ENCODE results near the gene SMCP. TPM values are rescaled to one million over a fixed set of nuclear protein-coding genes. Genes with fewer than 3 reads are reported as not detected.

Gene SMCP
- total RNA-seq, 6 donors from 2014 or later: not detected

DNA sequence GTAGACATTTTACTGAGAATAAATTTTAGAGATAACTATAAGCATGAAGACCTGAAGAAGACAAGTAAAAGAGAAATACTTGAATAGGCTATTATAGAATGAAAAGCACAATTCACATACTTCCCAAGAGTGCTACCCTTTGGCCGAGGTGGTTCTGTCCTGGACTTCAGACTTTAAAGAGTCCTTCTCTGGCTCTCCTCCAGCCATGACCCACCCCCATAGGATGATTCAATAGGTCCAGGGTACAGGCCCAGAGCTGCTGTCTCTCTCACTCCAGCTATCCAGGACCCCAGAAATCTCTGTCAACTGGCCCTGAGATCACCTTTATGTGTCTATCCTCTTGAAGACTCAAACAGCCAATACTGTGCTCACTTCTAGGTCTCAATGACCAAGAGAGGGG is 1.3 kb upstream of the SMCP start:
- Histone ChIP-seq H3K36me3 (no peaks in the 10 kb centered on the region), H3K4me3 (no peak overlapping the region), H3K27me3 (no peaks in the 10 kb centered on the region), H3K4me1 (no peaks in the 10 kb centered on the region), H3K27ac (no peak overlapping the region), H3K9me3 (no peaks in the 10 kb centered on the region)
- DNase-seq: no peak
- no peak for ATAC-seq (ENCODE audit: low FRiP score in 2 of 2)
- TF ChIP-seq POLR2AphosphoS5 (IDR thresholded peaks at IDR 0.05) (no peak), EP300 (IDR thresholded peaks at IDR 0.05) (no peak), POLR2A (IDR thresholded peaks at IDR 0.05) (no peak)
- TF ChIP-seq, protein P1, sequence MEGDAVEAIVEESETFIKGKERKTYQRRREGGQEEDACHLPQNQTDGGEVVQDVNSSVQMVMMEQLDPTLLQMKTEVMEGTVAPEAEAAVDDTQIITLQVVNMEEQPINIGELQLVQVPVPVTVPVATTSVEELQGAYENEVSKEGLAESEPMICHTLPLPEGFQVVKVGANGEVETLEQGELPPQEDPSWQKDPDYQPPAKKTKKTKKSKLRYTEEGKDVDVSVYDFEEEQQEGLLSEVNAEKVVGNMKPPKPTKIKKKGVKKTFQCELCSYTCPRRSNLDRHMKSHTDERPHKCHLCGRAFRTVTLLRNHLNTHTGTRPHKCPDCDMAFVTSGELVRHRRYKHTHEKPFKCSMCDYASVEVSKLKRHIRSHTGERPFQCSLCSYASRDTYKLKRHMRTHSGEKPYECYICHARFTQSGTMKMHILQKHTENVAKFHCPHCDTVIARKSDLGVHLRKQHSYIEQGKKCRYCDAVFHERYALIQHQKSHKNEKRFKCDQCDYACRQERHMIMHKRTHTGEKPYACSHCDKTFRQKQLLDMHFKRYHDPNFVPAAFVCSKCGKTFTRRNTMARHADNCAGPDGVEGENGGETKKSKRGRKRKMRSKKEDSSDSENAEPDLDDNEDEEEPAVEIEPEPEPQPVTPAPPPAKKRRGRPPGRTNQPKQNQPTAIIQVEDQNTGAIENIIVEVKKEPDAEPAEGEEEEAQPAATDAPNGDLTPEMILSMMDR (IDR thresholded peaks at IDR 0.05): no peak
- 67 to 82% methylated on average over 1 of the region's 1 CpG for WGBS, 2 donors

DNA sequence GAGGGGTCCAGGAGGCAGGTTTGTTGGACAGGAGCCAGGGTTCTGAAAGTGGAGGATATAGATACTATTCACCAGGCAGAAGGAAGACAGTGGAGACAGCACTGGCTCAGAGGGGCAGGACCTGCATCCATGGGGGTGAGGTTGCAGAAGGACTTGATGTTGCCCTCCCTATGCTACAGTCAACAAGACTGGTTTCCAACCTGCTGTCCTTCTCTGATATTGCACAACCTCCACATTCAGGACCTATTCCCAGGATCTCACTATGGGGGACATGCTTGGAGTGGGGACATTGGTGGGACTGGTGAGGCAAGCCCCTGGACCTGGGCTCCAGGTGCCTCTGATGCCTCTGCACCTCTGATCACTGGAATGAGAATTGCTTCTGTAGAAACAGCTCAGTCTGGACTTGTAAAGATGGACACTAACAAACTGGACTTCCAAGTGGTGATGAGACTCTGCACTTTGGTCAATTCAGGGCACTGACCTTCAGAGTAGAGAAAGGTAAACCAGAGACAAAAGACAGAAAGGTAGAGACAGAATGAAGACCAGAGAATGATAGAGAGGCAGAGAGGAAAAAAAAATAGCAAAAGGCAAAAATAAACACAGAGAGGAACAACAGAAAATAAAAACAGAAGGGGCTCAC is 1.6 kb downstream of the SMCP start:
- DNase-seq: no peak
- ATAC-seq (ENCODE audit: low FRiP score in 2 of 2): no peak
- TF ChIP-seq POLR2AphosphoS5 (IDR thresholded peaks at IDR 0.05): no peak
- TF ChIP-seq POLR2A (IDR thresholded peaks at IDR 0.05): no peak
- no peak for TF ChIP-seq EP300 (IDR thresholded peaks at IDR 0.05)
- TF ChIP-seq, protein P1 (IDR thresholded peaks at IDR 0.05): no peak
- H3K9me3 ChIP-seq: no peaks in the 10 kb centered on the region
- H3K36me3 ChIP-seq: no peaks in the 10 kb centered on the region
- no peaks in the 10 kb centered on the region for H3K4me1 ChIP-seq
- no peaks in the 10 kb centered on the region for H3K27me3 ChIP-seq
- no peak overlapping the region for H3K27ac ChIP-seq
- no peak overlapping the region for H3K4me3 ChIP-seq

DNA sequence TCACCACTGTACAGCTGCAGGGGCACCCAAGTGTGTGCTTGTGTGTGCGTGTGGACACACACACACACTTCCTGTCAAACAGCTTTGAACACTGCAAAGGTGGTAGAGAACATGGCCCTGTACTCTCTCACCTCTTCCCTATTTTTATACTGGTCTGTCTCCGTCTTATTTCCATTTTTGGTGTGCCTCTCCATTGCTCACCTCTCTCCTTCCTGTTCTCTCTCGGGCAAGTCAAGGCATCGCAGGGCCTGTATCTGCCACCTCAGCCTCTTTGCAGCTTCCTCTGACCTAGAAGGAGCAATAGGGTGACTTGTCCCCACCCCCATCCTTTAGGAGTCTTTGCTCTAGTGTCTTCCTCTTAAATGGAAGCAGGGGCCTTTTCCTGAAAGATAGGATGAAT is 2.2 kb downstream of the SMCP start:
- no peaks in the 10 kb centered on the region for H3K4me1 ChIP-seq
- H3K27me3 ChIP-seq: no peaks in the 10 kb centered on the region
- no peak for DNase-seq
- no peaks in the 10 kb centered on the region for H3K36me3 ChIP-seq
- no peak for ATAC-seq (ENCODE audit: low FRiP score in 2 of 2)
- WGBS, 2 donors: 75 to 77% methylated on average over 4 of the region's 4 CpGs
- H3K4me3 ChIP-seq: no peak overlapping the region
- no peak overlapping the region for H3K27ac ChIP-seq
- H3K9me3 ChIP-seq: no peaks in the 10 kb centered on the region
- TF ChIP-seq POLR2AphosphoS5 (IDR thresholded peaks at IDR 0.05): no peak
- TF ChIP-seq POLR2A (IDR thresholded peaks at IDR 0.05): no peak
- TF ChIP-seq, protein P1 (IDR thresholded peaks at IDR 0.05): no peak
- TF ChIP-seq EP300 (IDR thresholded peaks at IDR 0.05): no peak

DNA sequence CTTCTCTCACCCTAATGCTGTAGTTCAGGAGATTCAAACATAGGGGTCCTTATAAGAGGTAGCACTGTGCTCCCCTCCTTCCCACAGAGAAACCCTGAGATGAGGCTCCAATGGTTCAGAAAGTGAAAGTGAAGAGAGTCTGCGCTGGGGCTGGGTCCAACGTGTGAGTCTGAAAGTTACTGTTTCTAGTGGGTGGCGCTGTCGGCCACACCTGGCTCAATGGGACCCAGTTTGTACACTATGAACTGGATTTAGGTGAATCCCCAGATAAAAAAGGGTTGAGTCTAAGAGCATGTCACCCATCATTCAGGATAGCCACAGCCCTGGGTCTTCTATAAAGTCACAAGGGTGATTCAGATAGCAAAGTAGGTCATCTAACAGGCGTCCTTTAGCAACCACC is 2.8 kb downstream of the SMCP start:
- ATAC-seq (ENCODE audit: low FRiP score in 2 of 2) (no peak), DNase-seq (no peak)
- H3K4me1 ChIP-seq: no peaks in the 10 kb centered on the region
- H3K27ac ChIP-seq: no peak overlapping the region
- H3K36me3 ChIP-seq: no peaks in the 10 kb centered on the region
- H3K9me3 ChIP-seq: no peaks in the 10 kb centered on the region
- 77 to 90% methylated on average over 4 to 5 of the region's 5 CpGs for WGBS, 2 donors
- TF ChIP-seq POLR2AphosphoS5 (IDR thresholded peaks at IDR 0.05) (no peak), EP300 (IDR thresholded peaks at IDR 0.05) (no peak), POLR2A (IDR thresholded peaks at IDR 0.05) (no peak)
- TF ChIP-seq, protein P1 (IDR thresholded peaks at IDR 0.05): no peak
- H3K4me3 ChIP-seq: no peak overlapping the region
- H3K27me3 ChIP-seq: no peaks in the 10 kb centered on the region

DNA sequence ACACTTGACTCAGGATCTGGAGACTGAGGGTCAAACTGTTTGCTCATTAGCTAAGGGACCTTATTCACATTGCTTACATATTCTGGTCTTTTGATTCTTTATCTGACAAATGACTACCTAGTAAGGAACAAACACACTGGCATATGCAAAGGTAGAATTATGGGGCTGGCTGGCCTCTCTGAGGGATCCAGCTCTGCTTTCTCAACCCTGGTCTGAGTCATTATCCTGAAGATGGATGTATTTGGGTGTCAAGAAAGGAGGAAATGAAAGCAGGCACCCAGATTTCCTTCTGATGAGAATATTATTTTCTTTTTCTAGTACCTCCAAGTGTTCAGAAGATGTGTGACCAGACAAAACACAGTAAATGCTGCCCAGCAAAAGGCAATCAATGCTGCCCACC is 6.0 kb downstream of the SMCP start:
- Histone ChIP-seq H3K36me3 (no peaks in the 10 kb centered on the region), H3K4me3 (no peak overlapping the region), H3K27ac (no peak overlapping the region), H3K4me1 (no peaks in the 10 kb centered on the region), H3K27me3 (no peaks in the 10 kb centered on the region), H3K9me3 (no peaks in the 10 kb centered on the region)
- TF ChIP-seq, protein P1 (IDR thresholded peaks at IDR 0.05): no peak
- TF ChIP-seq POLR2AphosphoS5 (IDR thresholded peaks at IDR 0.05) (no peak), POLR2A (IDR thresholded peaks at IDR 0.05) (no peak)
- no peak for DNase-seq
- ATAC-seq (ENCODE audit: low FRiP score in 2 of 2): no peak
